Adipocyte (in vitro differentiated cells): Measurements from ENCODE around the gene COL8A2.

Experiments used
- DNase-seq: peaks from one replicate; pipeline ENCODE4 v3.0.0-alpha.2; 2015; ENCODE audit warnings: low read depth
- H3K27me3 ChIP-seq: replicated peaks from 2 replicates; pipeline ENCODE4 v1.7.0; 2013; ENCODE audit warnings: mild to moderate bottlenecking, low read length, moderate library complexity; ENCODE audit not compliant: control insufficient read depth, insufficient read depth
- H3K36me3 ChIP-seq: 2 replicates; pipeline ENCODE4 v1.7.0; 2013; ENCODE audit warnings: low read length, mild to moderate bottlenecking, moderate library complexity; ENCODE audit not compliant: control insufficient read depth, insufficient read depth, severe bottlenecking
- H3K4me1 ChIP-seq: 2 replicates; pipeline ENCODE4 v1.7.0; 2013; ENCODE audit warnings: mild to moderate bottlenecking, low read length, moderate library complexity; ENCODE audit not compliant: control insufficient read depth, insufficient read depth
- H3K4me3 ChIP-seq: 2 replicates; pipeline ENCODE4 v1.7.0; 2013; ENCODE audit warnings: mild to moderate bottlenecking, low read length, moderate library complexity
- H3K9ac ChIP-seq: 2 replicates; pipeline ENCODE4 v1.7.0; 2013; ENCODE audit warnings: mild to moderate bottlenecking, low read length, moderate library complexity
- H3K9me3 ChIP-seq: 2 replicates; pipeline ENCODE4 v1.7.0; 2013; ENCODE audit warnings: mild to moderate bottlenecking, low read length, moderate library complexity; ENCODE audit not compliant: control insufficient read depth

COL8A2 gene

GRCh38 chr1:36085686-36086526, 39.1 kb downstream of the COL8A2 start:
- no peaks in the 10 kb centered on the region for H3K9me3 ChIP-seq
- H3K4me1 ChIP-seq, result peaks cover 11% of the 10 kb centered on the region
- no peak overlapping the region for H3K4me3 ChIP-seq
- no peak overlapping the region for H3K9ac ChIP-seq
- no peaks in the 10 kb centered on the region for H3K36me3 ChIP-seq
- peaks cover 7% of the 10 kb centered on the region for H3K27me3 ChIP-seq
- no peak for DNase-seq

GRCh38 chr1:36085126-36085525, 39.9 kb downstream of the COL8A2 start:
- Histone ChIP-seq H3K9ac (no peak overlapping the region), H3K27me3 (peaks cover 7% of the 10 kb centered on the region), H3K4me1 (peaks cover 9% of the 10 kb centered on the region), H3K9me3 (no peaks in the 10 kb centered on the region), H3K4me3 (no peak overlapping the region), H3K36me3 (no peaks in the 10 kb centered on the region)
- DNase-seq, result no peak

- no peak overlapping the region for H3K9ac ChIP-seq
- no peaks in the 10 kb centered on the region for H3K36me3 ChIP-seq
- no peaks in the 10 kb centered on the region for H3K9me3 ChIP-seq
- DNase-seq, result no peak
- peak overlapping the region; percentile 58 for H3K4me3 ChIP-seq
- peaks cover 7% of the 10 kb centered on the region for H3K27me3 ChIP-seq
- peaks cover 3% of the 10 kb centered on the region for H3K4me1 ChIP-seq
These were observed 40.4 kb downstream of the COL8A2 start for GRCh38 chr1:36084497-36085115.

GRCh38 chr1:36083635-36084496, 41.2 kb downstream of the COL8A2 start, which contains the start of gene TEKT2:
Gene TEKT2 (plus strand): TSS chr1:36084094. CDS start chr1:36084922, 828 bp downstream.
- Histone ChIP-seq H3K9ac (no peak within 1 kb of the TSS), H3K9me3 (no peaks in the 10 kb centered on the region), H3K27me3 (peaks cover 7% of the 10 kb centered on the region), H3K4me3 (peak within 1 kb of the TSS; percentile 58), H3K4me1 (peaks cover 3% of the 10 kb centered on the region), H3K36me3 (no peaks in the 10 kb centered on the region)
- peak; percentile 81 for DNase-seq

GRCh38 chr1:36083219-36083618, 41.8 kb downstream of the COL8A2 start:
- Histone ChIP-seq H3K27me3 (peaks cover 7% of the 10 kb centered on the region), H3K4me1 (peaks cover 3% of the 10 kb centered on the region), H3K9ac (no peak overlapping the region), H3K4me3 (no peak overlapping the region), H3K9me3 (no peaks in the 10 kb centered on the region), H3K36me3 (no peaks in the 10 kb centered on the region)
- DNase-seq, result no peak

- Histone ChIP-seq H3K27me3 (peaks cover 7% of the 10 kb centered on the region), H3K36me3 (no peaks in the 10 kb centered on the region), H3K9me3 (no peaks in the 10 kb centered on the region), H3K4me1 (peaks cover 3% of the 10 kb centered on the region), H3K9ac (no peak overlapping the region), H3K4me3 (no peak overlapping the region)
- DNase-seq, result no peak
These were observed 43.0 kb downstream of the COL8A2 start for GRCh38 chr1:36081926-36082485.

GRCh38 chr1:36080801-36081200, 44.2 kb downstream of the COL8A2 start:
- Histone ChIP-seq H3K36me3 (no peaks in the 10 kb centered on the region), H3K4me3 (no peak overlapping the region), H3K9ac (no peak overlapping the region), H3K9me3 (no peaks in the 10 kb centered on the region), H3K27me3 (peaks cover 7% of the 10 kb centered on the region), H3K4me1 (peaks cover 6% of the 10 kb centered on the region)
- DNase-seq, result no peak

- no peak overlapping the region for H3K4me3 ChIP-seq
- no peaks in the 10 kb centered on the region for H3K36me3 ChIP-seq
- DNase-seq, result no peak
- peaks cover 7% of the 10 kb centered on the region for H3K27me3 ChIP-seq
- H3K4me1 ChIP-seq, result peaks cover 6% of the 10 kb centered on the region
- H3K9ac ChIP-seq, result no peak overlapping the region
- H3K9me3 ChIP-seq, result no peaks in the 10 kb centered on the region
These were observed 44.8 kb downstream of the COL8A2 start for GRCh38 chr1:36080236-36080635.

- H3K4me3 ChIP-seq, result no peak overlapping the region
- no peak overlapping the region for H3K9ac ChIP-seq
- no peaks in the 10 kb centered on the region for H3K27me3 ChIP-seq
- H3K9me3 ChIP-seq, result no peaks in the 10 kb centered on the region
- H3K4me1 ChIP-seq, result peaks cover 4% of the 10 kb centered on the region
- H3K36me3 ChIP-seq, result no peaks in the 10 kb centered on the region
- DNase-seq, result no peak
These were observed 47.9 kb downstream of the COL8A2 start for GRCh38 chr1:36076979-36077573.

- H3K27me3 ChIP-seq, result no peaks in the 10 kb centered on the region
- H3K9me3 ChIP-seq, result peaks cover 4% of the 10 kb centered on the region
- no peaks in the 10 kb centered on the region for H3K36me3 ChIP-seq
- H3K4me1 ChIP-seq, result no peaks in the 10 kb centered on the region
- no peak for DNase-seq
- H3K9ac ChIP-seq, result no peak overlapping the region
- H3K4me3 ChIP-seq, result no peak overlapping the region
These were observed 54.7 kb downstream of the COL8A2 start for GRCh38 chr1:36070349-36070748.
